Astrocyte of the spinal cord (primary cell): ENCODE results near the gene ZBTB40.
A peak's percentile ranks its signal among the peaks of the same experiment; 100 is the strongest.

Experiments used
- DNase-seq: peaks from one replicate; pipeline ENCODE4 v3.0.0; 2011; ENCODE audit warnings: low read depth, low spot score
- H3K4me3 ChIP-seq: 2 replicates; pipeline ENCODE4 v1.5.1; 2011; ENCODE audit warnings: low read depth, mild to moderate bottlenecking, low read length, moderate library complexity
- CTCF ChIP-seq: IDR thresholded peaks from 2 replicates; pipeline ENCODE4 v1.5.1; 2012; ENCODE audit warnings: low read depth, mild to moderate bottlenecking, low read length, inconsistent platforms
- in situ Hi-C: cut with HindIII; loops from 2 replicates; pipeline ENCODE4 v1.10.0; 2017; ENCODE audit warnings: low sequenced_read_pairs

ZBTB40 gene

GRCh38 chr1:22494144-22494543, 42.5 kb downstream of the ZBTB40 start:
- no peak for DNase-seq
- no peak for TF ChIP-seq CTCF
- in situ Hi-C loops = no loop called here
- H3K4me3 ChIP-seq = no peak overlapping the region

- in situ Hi-C loops = no loop called here
- DNase-seq = no peak
- TF ChIP-seq CTCF = no peak
- no peak overlapping the region for H3K4me3 ChIP-seq
Observed at GRCh38 chr1:22494943-22495579, 43.4 kb downstream of the ZBTB40 start.

- H3K4me3 ChIP-seq = no peak overlapping the region
- DNase-seq = no peak
- no peak for TF ChIP-seq CTCF
- in situ Hi-C loops = no loop called here
Observed at GRCh38 chr1:22496536-22497160, 45.0 kb downstream of the ZBTB40 start.

- no peak overlapping the region for H3K4me3 ChIP-seq
- in situ Hi-C loops = no loop called here
- DNase-seq = no peak
- TF ChIP-seq CTCF = no peak
Observed at GRCh38 chr1:22498463-22498862, 46.8 kb downstream of the ZBTB40 start.

GRCh38 chr1:22500058-22500457, 48.4 kb downstream of the ZBTB40 start:
- H3K4me3 ChIP-seq = no peak overlapping the region
- in situ Hi-C loops = no loop called here
- TF ChIP-seq CTCF = no peak
- peak; percentile 29 for DNase-seq

- DNase-seq = peak; percentile 68
- in situ Hi-C loops = no loop called here
- H3K4me3 ChIP-seq = no peak overlapping the region
- no peak for TF ChIP-seq CTCF
Observed at GRCh38 chr1:22500471-22500870, 48.8 kb downstream of the ZBTB40 start.
